Thyroid gland (tissue), 4 donors: ENCODE data around the gene POLR1A.

Source experiments
- CTCF ChIP-seq, 6 experiments: fragments of 200-600 bp in 3 of 6; fragments of 450-650 bp in 3 of 6; sonication (generic) in 3 of 6; IDR thresholded peaks; one replicate each; pipeline ENCODE4 v1.5.1; 2016 to 2019; ENCODE audit warnings: antibody characterized with exemption in 6 of 6, mild to moderate bottlenecking in 2 of 6, inconsistent platforms in 1 of 6, moderate library complexity in 1 of 6
- POLR2A ChIP-seq, 2 donors: fragments of 450-650 bp; IDR thresholded peaks; one replicate each; pipeline ENCODE4 v1.6.1; 2017; ENCODE audit warnings: antibody characterized with exemption in 2 of 2, mild to moderate bottlenecking in 2 of 2, moderate library complexity in 1 of 2

DNA sequence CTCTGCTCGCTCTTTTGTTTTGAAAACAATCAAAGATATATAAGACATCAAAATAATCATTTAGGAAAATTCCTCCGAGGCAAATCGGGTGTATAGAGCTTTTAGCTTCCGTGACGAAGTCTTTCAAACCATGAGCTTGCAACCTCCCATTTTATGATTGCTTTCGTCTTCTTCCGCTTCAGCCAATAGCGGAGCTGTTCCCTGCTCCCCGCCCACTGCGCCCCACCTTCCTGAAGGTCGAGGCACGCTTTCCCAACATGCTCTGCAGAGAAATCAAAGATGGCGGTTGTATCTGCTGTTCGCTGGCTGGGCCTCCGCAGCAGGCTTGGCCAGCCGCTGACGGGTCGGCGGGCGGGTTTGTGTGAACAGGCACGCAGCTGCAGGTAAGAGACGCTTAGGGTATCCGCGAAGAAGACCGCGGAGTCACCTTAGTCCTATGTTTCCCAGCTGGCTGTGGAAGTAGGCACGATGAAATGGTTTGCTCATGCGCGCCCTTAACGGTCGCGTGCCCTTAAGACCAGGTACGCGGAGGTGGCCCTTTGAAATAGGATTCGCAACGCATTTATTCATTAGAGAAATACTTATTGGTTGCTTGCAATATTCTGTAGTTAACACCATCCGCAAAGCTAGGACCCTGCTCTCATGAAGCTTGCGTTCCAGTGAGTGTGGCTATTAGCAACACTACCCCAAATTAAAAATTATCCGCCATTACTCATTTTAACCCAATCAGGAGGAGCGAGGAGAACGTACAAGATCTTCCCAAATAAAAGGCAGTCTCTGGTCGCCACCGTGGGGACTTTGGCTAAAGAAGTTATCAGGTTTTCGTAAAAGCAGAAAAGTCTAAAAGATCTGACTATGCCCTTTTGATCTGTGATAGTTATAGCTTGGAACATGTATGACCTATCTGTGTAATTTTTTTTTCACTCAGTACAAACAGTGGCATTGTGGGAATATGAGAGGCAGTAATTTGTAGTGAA, 571 bp upstream of the POLR1A start, which contains the start of gene PTCD3:
- TF ChIP-seq CTCF (IDR thresholded peaks at IDR 0.05) (no peak), POLR2A (IDR thresholded peaks at IDR 0.05) (peak in 1 of 2 donors; percentile 75)
